Measurements from ENCODE around the gene WNT11. TPM values are rescaled to one million over a fixed set of nuclear protein-coding genes. Genes with fewer than 3 reads are reported as not detected.

The WNT11 gene
- polyA plus RNA-seq, 1 donor (not counting 4 experiments of a cell fraction or from before 2014, with no cell fraction given): not detected

DNA sequence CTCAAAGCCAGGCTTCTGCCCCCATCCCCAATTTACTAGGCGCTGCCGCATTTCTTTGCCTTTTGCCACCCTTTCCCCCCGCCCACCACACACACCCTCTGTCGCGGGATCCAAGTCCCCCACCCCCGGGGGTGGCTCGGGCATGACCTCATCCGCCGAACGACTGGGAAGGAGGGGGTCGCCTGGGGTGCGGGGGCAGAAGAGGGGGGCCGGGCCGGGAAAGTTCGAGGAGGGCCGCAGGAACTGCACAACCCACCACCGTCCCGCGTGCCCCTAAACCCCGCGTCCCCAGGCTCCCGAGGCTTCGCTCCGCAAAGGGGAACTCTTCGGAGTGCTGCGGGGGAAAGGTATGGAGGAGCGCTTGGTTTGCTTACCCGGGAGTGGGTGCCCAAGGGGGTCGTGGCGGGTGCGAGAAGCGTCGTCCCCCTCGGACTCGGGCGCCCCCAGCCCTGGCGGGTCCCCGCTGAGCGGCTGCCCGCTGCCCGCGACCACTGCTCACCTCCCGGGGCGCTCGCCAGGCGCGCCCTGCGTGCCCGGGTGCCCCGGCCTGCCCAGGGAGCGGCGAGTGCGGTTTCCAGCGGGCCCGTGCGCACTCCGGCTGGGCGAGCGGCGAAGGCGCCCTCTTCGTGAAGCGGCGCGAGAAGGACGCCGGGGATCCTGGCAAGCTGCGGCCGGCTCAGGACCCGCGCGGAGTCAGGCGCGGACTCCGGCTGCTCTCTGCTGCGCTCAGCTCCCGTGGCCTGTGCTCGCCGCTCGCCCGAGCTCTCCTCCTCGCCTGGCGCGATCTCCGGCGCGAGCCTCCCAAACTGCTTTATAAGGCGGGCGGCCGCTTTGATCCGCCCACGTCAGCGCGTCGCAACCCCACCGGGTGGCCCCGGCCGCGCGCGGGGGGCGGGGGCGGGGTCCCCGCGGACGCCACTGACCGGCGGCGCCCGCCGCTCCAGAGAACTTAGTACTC lies 4.0 kb upstream of the WNT11 start:
- peaks cover 6% of the 10 kb centered on the region for H4K20me1 ChIP-seq (ENCODE audit: control insufficient read depth, extremely low read depth, insufficient read depth, low read length)
- peaks cover 19% of the 10 kb centered on the region for H3K4me1 ChIP-seq (ENCODE audit: control insufficient read depth, extremely low read depth, insufficient read depth, low read length)
- H2AFZ ChIP-seq (ENCODE audit: control insufficient read depth, low read length): no peak overlapping the region
- no peak overlapping the region for H3K27ac ChIP-seq (ENCODE audit: control insufficient read depth, insufficient read depth, low read length)
- no peaks in the 10 kb centered on the region for H3K36me3 ChIP-seq (ENCODE audit: control insufficient read depth in 2 of 2, extremely low read depth in 1 of 2, insufficient read depth in 2 of 2, low read length in 2 of 2)
- H3K79me2 ChIP-seq (ENCODE audit: control insufficient read depth, insufficient read depth, low read length): no peaks in the 10 kb centered on the region
- dilution Hi-C loops (cut with MboI; ENCODE audit: extremely low pct_ligation_motif_present, low sequenced_read_pairs): no loop called here
- H3K27me3 ChIP-seq (ENCODE audit: control insufficient read depth, extremely low read depth, insufficient read depth, low read length): peaks cover 81% of the 10 kb centered on the region
- no peaks in the 10 kb centered on the region for H3K9me1 ChIP-seq (ENCODE audit: control insufficient read depth, extremely low read depth, insufficient read depth, low read length)
- H3K4me2 ChIP-seq (ENCODE audit: control insufficient read depth, extremely low read depth, insufficient read depth, low read depth, low read length): peak overlapping the region; percentile 94
- no peak overlapping the region for H3K9ac ChIP-seq (ENCODE audit: control insufficient read depth, extremely low read depth, insufficient read depth, low read length)
- FAIRE-seq (no peak), DNase-seq (ENCODE audit: low read depth, low spot score) (peak; percentile 11)
- no peaks in the 10 kb centered on the region for H3K9me3 ChIP-seq (ENCODE audit: control insufficient read depth, low read depth, low read length)
- TF ChIP-seq EZH2 (IDR thresholded peaks at IDR 0.05; ENCODE audit: low read length): no peak
- TF ChIP-seq, protein P1, sequence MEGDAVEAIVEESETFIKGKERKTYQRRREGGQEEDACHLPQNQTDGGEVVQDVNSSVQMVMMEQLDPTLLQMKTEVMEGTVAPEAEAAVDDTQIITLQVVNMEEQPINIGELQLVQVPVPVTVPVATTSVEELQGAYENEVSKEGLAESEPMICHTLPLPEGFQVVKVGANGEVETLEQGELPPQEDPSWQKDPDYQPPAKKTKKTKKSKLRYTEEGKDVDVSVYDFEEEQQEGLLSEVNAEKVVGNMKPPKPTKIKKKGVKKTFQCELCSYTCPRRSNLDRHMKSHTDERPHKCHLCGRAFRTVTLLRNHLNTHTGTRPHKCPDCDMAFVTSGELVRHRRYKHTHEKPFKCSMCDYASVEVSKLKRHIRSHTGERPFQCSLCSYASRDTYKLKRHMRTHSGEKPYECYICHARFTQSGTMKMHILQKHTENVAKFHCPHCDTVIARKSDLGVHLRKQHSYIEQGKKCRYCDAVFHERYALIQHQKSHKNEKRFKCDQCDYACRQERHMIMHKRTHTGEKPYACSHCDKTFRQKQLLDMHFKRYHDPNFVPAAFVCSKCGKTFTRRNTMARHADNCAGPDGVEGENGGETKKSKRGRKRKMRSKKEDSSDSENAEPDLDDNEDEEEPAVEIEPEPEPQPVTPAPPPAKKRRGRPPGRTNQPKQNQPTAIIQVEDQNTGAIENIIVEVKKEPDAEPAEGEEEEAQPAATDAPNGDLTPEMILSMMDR (optimal IDR thresholded peaks at IDR 0.05 in 1 of 3, IDR thresholded peaks at IDR 0.05 in 1 of 3, conservative IDR thresholded peaks at IDR 0.05 in 1 of 3; ENCODE audit: extremely low read depth in 1 of 3, insufficient read depth in 2 of 3, low read length in 3 of 3): no peak
- H3K4me3 ChIP-seq (ENCODE audit: control insufficient read depth in 2 of 3, extremely low read depth in 1 of 3, insufficient read depth in 2 of 3, low read depth in 1 of 3, low read length in 3 of 3): peak overlapping the region; percentile 8 to 40 (median 27)

GRCh38 chr11:76209375-76209972 lies 3.2 kb upstream of the WNT11 start:
- Histone ChIP-seq H3K4me2 (ENCODE audit: control insufficient read depth, extremely low read depth, insufficient read depth, low read depth, low read length) (peak overlapping the region; percentile 94), H4K20me1 (ENCODE audit: control insufficient read depth, extremely low read depth, insufficient read depth, low read length) (peaks cover 6% of the 10 kb centered on the region), H3K27me3 (ENCODE audit: control insufficient read depth, extremely low read depth, insufficient read depth, low read length) (peaks cover 89% of the 10 kb centered on the region), H3K9me3 (ENCODE audit: control insufficient read depth, low read depth, low read length) (no peaks in the 10 kb centered on the region), H3K4me1 (ENCODE audit: control insufficient read depth, extremely low read depth, insufficient read depth, low read length) (peaks cover 19% of the 10 kb centered on the region), H3K36me3 (ENCODE audit: control insufficient read depth in 2 of 2, extremely low read depth in 1 of 2, insufficient read depth in 2 of 2, low read length in 2 of 2) (no peaks in the 10 kb centered on the region), H2AFZ (ENCODE audit: control insufficient read depth, low read length) (peak overlapping the region; percentile 46), H3K9me1 (ENCODE audit: control insufficient read depth, extremely low read depth, insufficient read depth, low read length) (no peaks in the 10 kb centered on the region), H3K4me3 (ENCODE audit: control insufficient read depth in 2 of 3, extremely low read depth in 1 of 3, insufficient read depth in 2 of 3, low read depth in 1 of 3, low read length in 3 of 3) (peak overlapping the region; percentile 30 to 71 (median 57)), H3K9ac (ENCODE audit: control insufficient read depth, extremely low read depth, insufficient read depth, low read length) (no peak overlapping the region), H3K79me2 (ENCODE audit: control insufficient read depth, insufficient read depth, low read length) (no peaks in the 10 kb centered on the region), H3K27ac (ENCODE audit: control insufficient read depth, insufficient read depth, low read length) (no peak overlapping the region)
- peak; percentile 92 for TF ChIP-seq EZH2 (IDR thresholded peaks at IDR 0.05; ENCODE audit: low read length)
- TF ChIP-seq, protein P1 (optimal IDR thresholded peaks at IDR 0.05 in 1 of 3, IDR thresholded peaks at IDR 0.05 in 1 of 3, conservative IDR thresholded peaks at IDR 0.05 in 1 of 3; ENCODE audit: extremely low read depth in 1 of 3, insufficient read depth in 2 of 3, low read length in 3 of 3): no peak
- dilution Hi-C loops (cut with MboI; ENCODE audit: extremely low pct_ligation_motif_present, low sequenced_read_pairs): no loop called here
- FAIRE-seq (no peak), DNase-seq (ENCODE audit: low read depth, low spot score) (no peak)

All from keratinocyte (primary cell).